HG03196 (cell line): ENCODE measurements around the gene SDCCAG8.

Source experiments
- ATAC-seq: cut with Tn5 transposase; IDR thresholded peaks from one replicate; pipeline ENCODE4 v1.9.1; 2021; ENCODE audit not compliant: unreplicated experiment

SDCCAG8 gene

GRCh38 chr1:243379208-243379607 is 123.4 kb downstream of the SDCCAG8 start:
- no peak for ATAC-seq

GRCh38 chr1:243379706-243380105 is 123.9 kb downstream of the SDCCAG8 start:
- ATAC-seq, result no peak

GRCh38 chr1:243388276-243388675 is 132.4 kb downstream of the SDCCAG8 start:
- no peak for ATAC-seq

- no peak for ATAC-seq
Measured at GRCh38 chr1:243390162-243390791, 134.4 kb downstream of the SDCCAG8 start.

- ATAC-seq, result no peak
Measured at GRCh38 chr1:243391355-243391754, 135.5 kb downstream of the SDCCAG8 start.

GRCh38 chr1:243393096-243393495 is 137.3 kb downstream of the SDCCAG8 start:
- ATAC-seq, result no peak

- no peak for ATAC-seq
Measured at GRCh38 chr1:243394066-243394465, 138.2 kb downstream of the SDCCAG8 start.

- no peak for ATAC-seq
Measured at GRCh38 chr1:243394601-243395464, 139.0 kb downstream of the SDCCAG8 start.

GRCh38 chr1:243396424-243396823 is 140.6 kb downstream of the SDCCAG8 start:
- no peak for ATAC-seq

- ATAC-seq, result no peak
Measured at GRCh38 chr1:243396876-243397275, 141.0 kb downstream of the SDCCAG8 start.

GRCh38 chr1:243397613-243398321 is 141.9 kb downstream of the SDCCAG8 start:
- no peak for ATAC-seq

GRCh38 chr1:243399561-243400155 is 143.8 kb downstream of the SDCCAG8 start:
- ATAC-seq, result no peak

- ATAC-seq, result no peak
Measured at GRCh38 chr1:243402868-243403267, 147.0 kb downstream of the SDCCAG8 start.

GRCh38 chr1:243406424-243406823 is 150.6 kb downstream of the SDCCAG8 start:
- no peak for ATAC-seq

GRCh38 chr1:243407284-243408018 is 151.6 kb downstream of the SDCCAG8 start:
- no peak for ATAC-seq

GRCh38 chr1:243408479-243408878 is 152.6 kb downstream of the SDCCAG8 start:
- ATAC-seq, result no peak

GRCh38 chr1:243409284-243409683 is 153.4 kb downstream of the SDCCAG8 start:
- no peak for ATAC-seq

- no peak for ATAC-seq
Measured at GRCh38 chr1:243411472-243411871, 155.6 kb downstream of the SDCCAG8 start.

GRCh38 chr1:243413431-243414151 is 157.8 kb downstream of the SDCCAG8 start:
- ATAC-seq, result peak; percentile 71

- ATAC-seq, result no peak
Measured at GRCh38 chr1:243414152-243414494, 158.3 kb downstream of the SDCCAG8 start.
